Measurements from ENCODE around the gene HPSE2. TPM values are rescaled to one million over a fixed set of nuclear protein-coding genes. Genes with fewer than 3 reads are reported as not detected.
A peak's percentile ranks its signal among the peaks of the same experiment; 100 is the strongest.

The HPSE2 gene
- total RNA-seq, 1 experiment from 2014 or later: not detected

GRCh38 chr10:98466861-98467505 is 768.7 kb downstream of the HPSE2 start:
- no peaks in the 10 kb centered on the region for H3K36me3 ChIP-seq (ENCODE audit: control insufficient read depth, insufficient read depth, low read length)
- DNase-seq: no peak
- Mint-ChIP-seq H3K27ac (ENCODE audit: unreplicated experiment) (peak overlapping the region; percentile 39), H3K4me3 (ENCODE audit: unreplicated experiment) (peak overlapping the region; percentile 79), H3K36me3 (ENCODE audit: insufficient read depth, unreplicated experiment) (no peaks in the 10 kb centered on the region), H3K9me3 (ENCODE audit: unreplicated experiment) (no peaks in the 10 kb centered on the region), H3K27me3 (ENCODE audit: insufficient read depth, unreplicated experiment) (no peaks in the 10 kb centered on the region), H3K4me1 (ENCODE audit: low read depth, unreplicated experiment) (peaks cover 8% of the 10 kb centered on the region)
- H3K4me3 ChIP-seq (ENCODE audit: low read depth, low read length): no peak overlapping the region
- intact Hi-C loops (cut with micrococcal nuclease; ENCODE audit: unreplicated experiment): loop anchor here (1.0 to 10.0 kb wide), 9 partner anchors 197 to 928 kb away; no protein-coding TSS in a partner anchor
- CTCF ChIA-PET: interaction anchor here (0.5 to 2.1 kb wide), 19 partner anchors 9 to 969 kb away, joined by 3 to 29 read pairs (median 4); partner anchors contain the start of gene GOT1
- POLR2A ChIA-PET: no interaction called here
- TF ChIP-seq CTCF (IDR thresholded peaks at IDR 0.05; ENCODE audit: insufficient read depth in 1 of 2, low read depth in 1 of 2, low read length in 1 of 2, severe bottlenecking in 1 of 2, unreplicated experiment in 1 of 2): no peak
- H3K4me1 ChIP-seq: 0 out of 2 replicates have a peak, but pooled peaks cover 3% of the 10 kb centered on the region
- BruUV-seq (replicated peaks): no TSS peak
- no peaks in the 10 kb centered on the region for H3K9me3 ChIP-seq
- no peaks in the 10 kb centered on the region for H3K27me3 ChIP-seq (replicated peaks; ENCODE audit: control insufficient read depth, insufficient read depth, low read length)

DNA sequence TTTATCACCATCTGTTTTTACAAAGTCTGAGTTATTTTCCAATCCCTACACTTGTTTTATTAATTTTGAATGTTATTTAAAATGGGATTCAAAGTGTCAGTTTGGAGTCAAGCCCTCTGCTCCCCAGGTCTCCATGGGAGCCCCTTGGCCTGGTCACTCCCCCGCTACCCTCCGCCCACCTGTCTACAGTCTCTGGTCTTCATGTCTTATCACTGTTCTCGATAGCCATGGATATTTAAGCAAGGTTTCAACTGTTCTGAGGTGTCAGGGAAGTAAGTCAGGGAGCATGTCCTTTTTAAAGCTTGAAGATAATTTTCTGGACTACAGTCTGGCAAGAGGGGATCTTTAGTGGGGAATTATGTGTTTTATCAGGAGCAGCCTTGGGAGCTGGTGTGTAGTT is 769.8 kb downstream of the HPSE2 start:
- ChIA-PET CTCF (no interaction called here), POLR2A (no interaction called here)
- Histone ChIP-seq H3K4me3 (ENCODE audit: low read depth, low read length) (no peak overlapping the region), H3K36me3 (ENCODE audit: control insufficient read depth, insufficient read depth, low read length) (no peaks in the 10 kb centered on the region), H3K4me1 (peaks cover 7% of the 10 kb centered on the region; the same call in 1 of the 2 replicates), H3K9me3 (no peaks in the 10 kb centered on the region), H3K27me3 (replicated peaks; ENCODE audit: control insufficient read depth, insufficient read depth, low read length) (no peaks in the 10 kb centered on the region)
- Mint-ChIP-seq H3K4me3 (ENCODE audit: unreplicated experiment) (no peak overlapping the region), H3K36me3 (ENCODE audit: insufficient read depth, unreplicated experiment) (no peaks in the 10 kb centered on the region), H3K9me3 (ENCODE audit: unreplicated experiment) (no peaks in the 10 kb centered on the region), H3K27me3 (ENCODE audit: insufficient read depth, unreplicated experiment) (no peaks in the 10 kb centered on the region), H3K4me1 (ENCODE audit: low read depth, unreplicated experiment) (peaks cover 14% of the 10 kb centered on the region), H3K27ac (ENCODE audit: unreplicated experiment) (no peak overlapping the region)
- no TSS peak for BruUV-seq (replicated peaks)
- intact Hi-C loops (cut with micrococcal nuclease; ENCODE audit: unreplicated experiment): loop anchor here (2.0 to 10.0 kb wide), 6 partner anchors 309 to 929 kb away; no protein-coding TSS in a partner anchor
- no peak for DNase-seq
- no peak for TF ChIP-seq CTCF (IDR thresholded peaks at IDR 0.05; ENCODE audit: insufficient read depth in 1 of 2, low read depth in 1 of 2, low read length in 1 of 2, severe bottlenecking in 1 of 2, unreplicated experiment in 1 of 2)

GRCh38 chr10:98463976-98464754 is 771.5 kb downstream of the HPSE2 start:
- H3K9me3 ChIP-seq: no peaks in the 10 kb centered on the region
- H3K4me1 Mint-ChIP-seq (ENCODE audit: low read depth, unreplicated experiment): peaks cover 16% of the 10 kb centered on the region
- no peak for TF ChIP-seq CTCF (IDR thresholded peaks at IDR 0.05; ENCODE audit: insufficient read depth in 1 of 2, low read depth in 1 of 2, low read length in 1 of 2, severe bottlenecking in 1 of 2, unreplicated experiment in 1 of 2)
- H3K27ac Mint-ChIP-seq (ENCODE audit: unreplicated experiment): no peak overlapping the region
- POLR2A ChIA-PET: no interaction called here
- H3K4me3 ChIP-seq (ENCODE audit: low read depth, low read length): no peak overlapping the region
- no TSS peak for BruUV-seq (replicated peaks)
- no peak overlapping the region for H3K4me3 Mint-ChIP-seq (ENCODE audit: unreplicated experiment)
- H3K36me3 Mint-ChIP-seq (ENCODE audit: insufficient read depth, unreplicated experiment): no peaks in the 10 kb centered on the region
- H3K27me3 ChIP-seq (replicated peaks; ENCODE audit: control insufficient read depth, insufficient read depth, low read length): no peaks in the 10 kb centered on the region
- no peak for DNase-seq
- H3K27me3 Mint-ChIP-seq (ENCODE audit: insufficient read depth, unreplicated experiment): no peaks in the 10 kb centered on the region
- intact Hi-C loops (cut with micrococcal nuclease; ENCODE audit: unreplicated experiment): loop anchor here (10.0 kb wide), 4 partner anchors 311 to 931 kb away; no protein-coding TSS in a partner anchor
- peaks cover 17% of the 10 kb centered on the region; the same call in 1 of the 2 replicates for H3K4me1 ChIP-seq
- no peaks in the 10 kb centered on the region for H3K36me3 ChIP-seq (ENCODE audit: control insufficient read depth, insufficient read depth, low read length)
- no peaks in the 10 kb centered on the region for H3K9me3 Mint-ChIP-seq (ENCODE audit: unreplicated experiment)
- CTCF ChIA-PET: interaction anchor here (0.6 kb wide), 1 partner anchor 78 kb away, joined by 4 read pairs; no protein-coding TSS in a partner anchor

All from Caco-2 (cell line).